ENCODE results near the gene HNRNPUL1. TPM values are rescaled to one million over a fixed set of nuclear protein-coding genes. Genes with fewer than 3 reads are reported as not detected.

HNRNPUL1 gene
- total RNA-seq, 2 donors from 2014 or later = 76.0 to 87.3 TPM

DNA sequence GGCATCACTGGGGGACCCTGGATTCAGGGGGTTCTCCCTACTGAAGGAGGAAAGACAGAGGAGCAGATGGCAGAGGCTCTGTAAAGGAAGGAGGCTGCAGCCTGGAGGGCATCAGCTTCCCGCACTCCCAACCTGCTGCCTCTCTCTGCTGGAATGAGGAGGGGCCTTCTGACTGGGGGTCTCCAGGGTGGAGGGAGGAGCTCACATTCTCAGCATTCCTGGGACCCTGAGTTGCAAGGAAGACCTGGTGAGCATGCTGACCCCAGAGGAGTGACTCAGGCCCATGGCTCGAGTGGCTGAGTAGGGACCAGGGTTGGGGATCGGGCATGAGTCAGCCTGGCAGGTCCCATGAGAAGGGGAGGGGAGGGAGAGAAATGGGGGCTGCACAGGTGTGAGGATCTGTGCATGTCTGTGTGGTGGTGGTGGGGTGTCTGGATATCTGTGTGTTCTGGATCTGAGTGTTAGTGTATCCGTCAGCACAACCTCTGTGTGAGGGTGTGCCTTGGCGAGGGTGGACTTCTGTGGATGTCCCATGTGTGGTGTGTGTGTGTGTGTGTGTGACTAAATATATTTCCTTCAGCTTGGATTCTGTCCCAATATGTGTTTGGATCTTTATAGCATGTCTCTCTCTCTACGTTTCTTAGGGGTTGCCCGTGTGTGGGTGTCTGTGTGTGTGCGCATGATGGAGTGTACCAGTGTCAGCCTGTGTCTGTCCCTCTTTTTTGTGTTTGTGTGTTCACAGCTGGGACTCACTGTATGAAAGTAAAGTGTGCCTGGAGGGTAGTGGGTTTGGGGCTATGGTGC is 40.5 kb upstream of the HNRNPUL1 start:
- H3K4me1 ChIP-seq = peaks cover 23% of the 10 kb centered on the region
- no peak for ATAC-seq
- no peak overlapping the region for H3K27ac ChIP-seq
- TF ChIP-seq CTCF (IDR thresholded peaks at IDR 0.05) = no peak
- no peak for TF ChIP-seq POLR2A (IDR thresholded peaks at IDR 0.05)
- H3K36me3 ChIP-seq (replicated peaks in 1 of 2; ENCODE audit: insufficient read depth in 1 of 2, low read depth in 2 of 2) = no peaks in the 10 kb centered on the region
- no peak overlapping the region for H3K4me3 ChIP-seq
- intact Hi-C loops (cut with DNase I) = no loop called here
- DNase-seq = peak in 1 of 4 donors; percentile 13
- no peaks in the 10 kb centered on the region for H3K9me3 ChIP-seq
- peaks cover 0 to 14% of the 10 kb centered on the region in 2 donors for H3K27me3 ChIP-seq
- 42 to 52% methylated on average over 5 to 8 of the region's 8 CpGs for WGBS, 2 donors

DNA sequence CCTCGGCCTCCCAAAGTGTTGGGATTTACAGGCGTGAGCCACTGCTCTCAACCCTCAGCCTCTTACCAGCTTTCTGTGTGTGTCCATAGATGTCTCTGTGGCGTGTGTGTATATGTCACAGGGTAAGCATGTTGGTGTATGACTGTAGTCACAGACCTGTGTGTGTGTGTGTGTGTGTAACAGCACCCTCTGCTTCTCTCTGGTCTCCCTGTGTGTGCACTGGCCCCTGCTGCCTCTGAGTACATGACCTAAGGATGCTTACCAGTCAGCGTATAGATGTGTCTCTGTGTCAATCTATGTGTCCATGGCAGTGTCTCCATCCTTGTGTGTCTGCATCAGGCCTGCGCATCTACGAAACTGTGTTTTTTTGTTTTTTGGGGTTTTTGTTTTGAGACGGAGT is 39.5 kb upstream of the HNRNPUL1 start:
- intact Hi-C loops (cut with DNase I) = no loop called here
- WGBS, 2 donors = 86 to 90% methylated on average over 7 of the region's 7 CpGs
- no peak overlapping the region for H3K4me3 ChIP-seq
- TF ChIP-seq POLR2A (IDR thresholded peaks at IDR 0.05) (no peak), CTCF (IDR thresholded peaks at IDR 0.05) (no peak)
- ATAC-seq (no peak), DNase-seq (no peak)
- no peaks in the 10 kb centered on the region for H3K36me3 ChIP-seq (replicated peaks in 1 of 2; ENCODE audit: insufficient read depth in 1 of 2, low read depth in 2 of 2)
- peaks cover 16% of the 10 kb centered on the region for H3K4me1 ChIP-seq
- H3K27me3 ChIP-seq = peaks cover 0 to 6% of the 10 kb centered on the region in 2 donors
- H3K27ac ChIP-seq = no peak overlapping the region
- H3K9me3 ChIP-seq = no peaks in the 10 kb centered on the region

- H3K9me3 ChIP-seq = no peaks in the 10 kb centered on the region
- intact Hi-C loops (cut with DNase I) = no loop called here
- WGBS, 2 donors = 46 to 49% methylated on average over 22 to 29 of the region's 29 CpGs
- DNase-seq (peak; percentile 26 to 64 (median 44)), ATAC-seq (peak; percentile 58)
- peak overlapping the region in 3 of 4 donors; percentile 41 to 56 (median 45) for H3K27ac ChIP-seq
- H3K27me3 ChIP-seq = peaks cover 0 to 3% of the 10 kb centered on the region in 2 donors
- H3K4me1 ChIP-seq = peaks cover 16% of the 10 kb centered on the region
- no peaks in the 10 kb centered on the region for H3K36me3 ChIP-seq (replicated peaks in 1 of 2; ENCODE audit: insufficient read depth in 1 of 2, low read depth in 2 of 2)
- no peak overlapping the region for H3K4me3 ChIP-seq
- TF ChIP-seq POLR2A (IDR thresholded peaks at IDR 0.05) (no peak), CTCF (IDR thresholded peaks at IDR 0.05) (no peak)
Measured at GRCh38 chr19:41225238-41226052, 38.7 kb upstream of the HNRNPUL1 start.

GRCh38 chr19:41226053-41226873 is 37.9 kb upstream of the HNRNPUL1 start:
- TF ChIP-seq POLR2A (IDR thresholded peaks at IDR 0.05) (peak in 2 of 3 donors; percentile 21 to 37), CTCF (IDR thresholded peaks at IDR 0.05) (peak in 3 of 7 experiments; percentile 9 to 34 (median 17))
- DNase-seq (peak; percentile 62 to 80 (median 69)), ATAC-seq (peak; percentile 75)
- no peaks in the 10 kb centered on the region for H3K9me3 ChIP-seq
- 0 to 4% methylated on average over 6 to 60 of the region's 67 CpGs for WGBS, 2 donors
- peak overlapping the region in 3 of 4 donors; percentile 41 to 56 (median 45) for H3K27ac ChIP-seq
- H3K4me3 ChIP-seq = peak overlapping the region; percentile 13 to 37
- H3K4me1 ChIP-seq = peaks cover 16% of the 10 kb centered on the region
- H3K27me3 ChIP-seq = no peaks in the 10 kb centered on the region
- intact Hi-C loops (cut with DNase I) = no loop called here
- no peaks in the 10 kb centered on the region for H3K36me3 ChIP-seq (replicated peaks in 1 of 2; ENCODE audit: insufficient read depth in 1 of 2, low read depth in 2 of 2)

Measured in body of pancreas (tissue), 4 donors.